Thyroid gland (tissue), 4 donors: ENCODE data around the gene CITED2.

Experiments
- CTCF ChIP-seq, 6 experiments: fragments of 200-600 bp in 3 of 6; fragments of 450-650 bp in 3 of 6; sonication (generic) in 3 of 6; IDR thresholded peaks; one replicate each; pipeline ENCODE4 v1.5.1; 2016 to 2019; ENCODE audit warnings: antibody characterized with exemption in 6 of 6, mild to moderate bottlenecking in 2 of 6, inconsistent platforms in 1 of 6, moderate library complexity in 1 of 6
- POLR2A ChIP-seq, 2 donors: fragments of 450-650 bp; IDR thresholded peaks; one replicate each; pipeline ENCODE4 v1.6.1; 2017; ENCODE audit warnings: antibody characterized with exemption in 2 of 2, mild to moderate bottlenecking in 2 of 2, moderate library complexity in 1 of 2

GRCh38 chr6:139330826-139331500 is 43.5 kb downstream of the CITED2 start:
- TF ChIP-seq CTCF (IDR thresholded peaks at IDR 0.05) (no peak), POLR2A (IDR thresholded peaks at IDR 0.05) (no peak)
